Measurements from ENCODE around the gene UCMA.

UCMA gene

GRCh38 chr10:13184730-13185514, 49.3 kb downstream of the UCMA start:
- no peak for FAIRE-seq

GRCh38 chr10:13184276-13184675, 49.9 kb downstream of the UCMA start:
- no peak for FAIRE-seq

- no peak for FAIRE-seq
These were observed 50.5 kb downstream of the UCMA start for GRCh38 chr10:13183625-13184024.

GRCh38 chr10:13182424-13182823, 51.8 kb downstream of the UCMA start:
- FAIRE-seq: no peak

GRCh38 chr10:13180788-13181187, 53.4 kb downstream of the UCMA start:
- FAIRE-seq: no peak

GRCh38 chr10:13173616-13174015, 60.6 kb downstream of the UCMA start:
- no peak for FAIRE-seq
